HK-2 (cell line): ENCODE results near the gene OARD1.
A peak's percentile ranks its signal among the peaks of the same experiment; 100 is the strongest.
"Not testable (repeated sequence)": the region's sequence is repeated elsewhere in the genome, so short reads cannot be mapped to it uniquely, and the experiment has no call there.

Experiments used
- DNase-seq: peaks from one replicate; pipeline ENCODE4 v3.0.0-alpha.2; 2018; ENCODE audit not compliant: unreplicated experiment

Gene OARD1

DNA sequence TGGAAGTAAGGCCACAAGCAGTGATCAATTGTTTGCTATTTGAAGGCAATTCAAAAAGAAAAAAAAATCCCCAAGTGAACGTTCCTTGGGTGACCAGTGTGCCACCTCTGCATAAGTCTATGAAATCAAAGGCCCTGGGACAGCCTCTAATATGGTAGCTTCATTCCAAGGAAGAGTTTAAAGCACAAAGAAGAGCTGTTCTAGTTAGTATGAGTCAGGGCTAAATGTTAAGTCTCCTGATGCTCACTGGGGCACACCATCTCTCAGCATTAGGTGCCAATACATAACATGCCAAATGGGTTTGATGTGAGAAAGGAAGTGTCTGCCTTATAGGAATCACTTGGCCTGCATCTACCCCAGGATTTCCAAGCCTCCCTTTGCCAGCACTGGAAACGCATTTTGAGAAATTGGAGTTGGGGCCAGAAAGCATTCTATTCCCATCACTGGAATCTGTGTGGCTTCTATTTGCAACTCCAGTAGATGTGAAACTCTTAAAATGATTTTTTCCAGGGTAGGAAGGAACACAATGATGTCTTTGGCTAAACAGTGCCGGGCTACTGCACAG, 46.1 kb downstream of the OARD1 start:
- no peak for DNase-seq

GRCh38 chr6:41023114-41023513, 49.0 kb downstream of the OARD1 start:
- no peak for DNase-seq

GRCh38 chr6:41022294-41022693, 49.9 kb downstream of the OARD1 start:
- DNase-seq: no peak

GRCh38 chr6:41021832-41022231, 50.3 kb downstream of the OARD1 start:
- peak; percentile 67 for DNase-seq

GRCh38 chr6:41017663-41018062, 54.5 kb downstream of the OARD1 start:
- DNase-seq: no peak

DNA sequence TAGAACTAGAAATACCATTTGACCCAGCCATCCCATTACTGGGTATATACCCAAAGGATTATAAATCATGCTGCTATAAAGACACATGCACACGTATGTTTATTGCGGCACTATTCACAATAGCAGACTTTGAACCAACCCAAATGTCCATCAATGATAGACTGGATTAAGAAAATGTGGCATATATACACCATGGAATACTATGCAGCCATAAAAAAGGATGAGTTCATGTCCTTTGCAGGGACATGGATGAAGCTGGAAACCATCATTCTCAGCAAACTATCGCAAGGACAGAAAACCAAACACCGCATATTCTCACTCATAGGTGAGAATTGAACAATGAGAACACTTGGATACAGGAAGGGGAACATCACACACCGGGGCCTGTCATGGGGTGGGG, 56.3 kb downstream of the OARD1 start:
- not testable (repeated sequence) for DNase-seq

DNA sequence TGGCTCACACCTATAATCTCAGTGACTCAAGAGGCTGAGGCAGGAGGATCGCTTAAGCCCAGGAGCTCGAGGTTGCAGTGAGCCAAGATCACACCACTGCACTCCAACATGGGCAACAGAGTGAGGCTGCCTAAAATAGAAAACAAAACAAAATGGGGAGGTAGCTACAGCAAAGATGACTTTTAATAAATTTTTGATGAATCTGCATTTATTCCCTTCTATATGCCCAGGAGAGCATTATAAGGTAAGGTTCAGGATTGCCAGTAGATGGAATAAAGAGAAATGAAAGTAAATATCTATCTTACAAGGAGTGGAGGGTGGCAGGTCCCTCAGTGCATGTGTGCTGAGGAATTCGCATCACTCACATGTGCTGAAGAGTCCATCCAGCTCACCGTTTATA, 57.4 kb downstream of the OARD1 start:
- DNase-seq: no peak
